Lower leg skin (tissue), 4 donors: Measurements from ENCODE around the gene ZDHHC5. TPM values are rescaled to one million over a fixed set of nuclear protein-coding genes. Genes with fewer than 3 reads are reported as not detected.

Experiments used
- DNase-seq, 2 donors: peaks; one replicate each; pipeline ENCODE4 v3.0.0-alpha.2; 2019; ENCODE audit warnings: low spot score in 2 of 2
- H3K4me3 ChIP-seq: fragments of 200-600 bp; sonication (generic); 2 replicates; pipeline ENCODE4 v1.5.1; 2017; ENCODE audit warnings: mild to moderate bottlenecking, low read depth; ENCODE audit not compliant: poor library complexity, severe bottlenecking
- CTCF ChIP-seq, 3 donors: fragments of 450-650 bp; IDR thresholded peaks; one replicate each; pipeline ENCODE4 v1.5.1; 2016; ENCODE audit warnings: antibody characterized with exemption in 3 of 3, mild to moderate bottlenecking in 3 of 3, moderate library complexity in 2 of 3
- POLR2A ChIP-seq, 2 donors: fragments of 450-650 bp; IDR thresholded peaks; one replicate each; pipeline ENCODE4 v1.6.1; 2016 to 2017; ENCODE audit warnings: antibody characterized with exemption in 2 of 2, mild to moderate bottlenecking in 1 of 2, moderate library complexity in 1 of 2
- WGBS, 2 donors: methylation state at CpG; one replicate each; pipeline ENCODE4 v1.1.5; 2018; 5-methylcytosine and 5-hydroxymethylcytosine counted together
- intact Hi-C: fragments of 100-400 bp; cut with DNase I; formaldehyde crosslinking; loops from one replicate; pipeline ENCODE4 v1.15.0; 2023; ENCODE audit warnings: low total_unique reads
- total RNA-seq, 4 donors: library from RNA; depleted of rRNA; stranded (reverse); fragments of >200 nt; gene quantifications; one replicate each; pipeline ENCODE4 v1.1.0, GENCODE V29; 2016

The ZDHHC5 gene
- total RNA-seq, 4 donors from 2014 or later = 72.9 to 99.1 (median 84.5) TPM

GRCh38 chr11:57732661-57733060 lies 64.7 kb downstream of the ZDHHC5 start:
- H3K4me3 ChIP-seq = no peak overlapping the region
- intact Hi-C loops = no loop called here
- TF ChIP-seq POLR2A (IDR thresholded peaks at IDR 0.05) = no peak
- TF ChIP-seq CTCF (IDR thresholded peaks at IDR 0.05) = no peak
- 92 to 100% methylated on average over 1 of the region's 1 CpG for WGBS, 2 donors
- DNase-seq = peak in 1 of 2 donors; percentile 46

- peak in 1 of 2 donors; percentile 57 for DNase-seq
- H3K4me3 ChIP-seq = no peak overlapping the region
- WGBS, 2 donors = 76 to 81% methylated on average over 3 of the region's 3 CpGs
- intact Hi-C loops = no loop called here
- no peak for TF ChIP-seq CTCF (IDR thresholded peaks at IDR 0.05)
- TF ChIP-seq POLR2A (IDR thresholded peaks at IDR 0.05) = no peak
Observed at GRCh38 chr11:57735619-57736298, 67.8 kb downstream of the ZDHHC5 start.

- TF ChIP-seq POLR2A (IDR thresholded peaks at IDR 0.05) (no peak), CTCF (IDR thresholded peaks at IDR 0.05) (no peak)
- intact Hi-C loops = no loop called here
- H3K4me3 ChIP-seq = peak within 1 kb of the TSS; percentile 88
- WGBS, 2 donors = 1% methylated on average over 51 to 59 of the region's 75 CpGs
- peak; percentile 96 to 99 for DNase-seq
Observed at GRCh38 chr11:57741132-57742086, 73.5 kb downstream of the ZDHHC5 start, which contains the start of gene SELENOH. SELENOH (plus strand) TSS chr11:57741491; CDS start chr11:57741596, 105 bp downstream.

- TF ChIP-seq POLR2A (IDR thresholded peaks at IDR 0.05) = no peak
- no peak for TF ChIP-seq CTCF (IDR thresholded peaks at IDR 0.05)
- H3K4me3 ChIP-seq = peak overlapping the region; percentile 88
- intact Hi-C loops = no loop called here
- peak in 1 of 2 donors; percentile 84 for DNase-seq
- 2 to 4% methylated on average over 10 of the region's 10 CpGs for WGBS, 2 donors
Observed at GRCh38 chr11:57742087-57742452, 74.2 kb downstream of the ZDHHC5 start.

GRCh38 chr11:57744357-57744756 lies 76.4 kb downstream of the ZDHHC5 start:
- intact Hi-C loops = no loop called here
- WGBS, 2 donors = 78 to 87% methylated on average over 2 of the region's 2 CpGs
- no peak for TF ChIP-seq POLR2A (IDR thresholded peaks at IDR 0.05)
- no peak for TF ChIP-seq CTCF (IDR thresholded peaks at IDR 0.05)
- DNase-seq = peak in 1 of 2 donors; percentile 39
- no peak overlapping the region for H3K4me3 ChIP-seq
